Keratinocyte (primary cell): ENCODE results near the gene CRIM1.

Experiments used
- CTCF ChIP-seq, 3 experiments: IDR thresholded peaks in 1 of 3; conservative IDR thresholded peaks in 1 of 3; optimal IDR thresholded peaks in 1 of 3; 2 replicates in 2 of 3; 3 replicates in 1 of 3; pipeline versions ENCODE3 to v1.5.1; 2011; ENCODE audit warnings: low read length in 3 of 3, mild to moderate bottlenecking in 3 of 3, moderate library complexity in 2 of 3, control low read depth in 1 of 3, inconsistent platforms in 1 of 3; ENCODE audit not compliant: insufficient read depth in 2 of 3; ENCODE audit errors: extremely low read depth in 1 of 3
- EZH2 ChIP-seq: IDR thresholded peaks from one replicate; pipeline ENCODE4 v1.6.1; 2012; ENCODE audit warnings: inconsistent platforms, mild to moderate bottlenecking, low read length, moderate library complexity

DNA sequence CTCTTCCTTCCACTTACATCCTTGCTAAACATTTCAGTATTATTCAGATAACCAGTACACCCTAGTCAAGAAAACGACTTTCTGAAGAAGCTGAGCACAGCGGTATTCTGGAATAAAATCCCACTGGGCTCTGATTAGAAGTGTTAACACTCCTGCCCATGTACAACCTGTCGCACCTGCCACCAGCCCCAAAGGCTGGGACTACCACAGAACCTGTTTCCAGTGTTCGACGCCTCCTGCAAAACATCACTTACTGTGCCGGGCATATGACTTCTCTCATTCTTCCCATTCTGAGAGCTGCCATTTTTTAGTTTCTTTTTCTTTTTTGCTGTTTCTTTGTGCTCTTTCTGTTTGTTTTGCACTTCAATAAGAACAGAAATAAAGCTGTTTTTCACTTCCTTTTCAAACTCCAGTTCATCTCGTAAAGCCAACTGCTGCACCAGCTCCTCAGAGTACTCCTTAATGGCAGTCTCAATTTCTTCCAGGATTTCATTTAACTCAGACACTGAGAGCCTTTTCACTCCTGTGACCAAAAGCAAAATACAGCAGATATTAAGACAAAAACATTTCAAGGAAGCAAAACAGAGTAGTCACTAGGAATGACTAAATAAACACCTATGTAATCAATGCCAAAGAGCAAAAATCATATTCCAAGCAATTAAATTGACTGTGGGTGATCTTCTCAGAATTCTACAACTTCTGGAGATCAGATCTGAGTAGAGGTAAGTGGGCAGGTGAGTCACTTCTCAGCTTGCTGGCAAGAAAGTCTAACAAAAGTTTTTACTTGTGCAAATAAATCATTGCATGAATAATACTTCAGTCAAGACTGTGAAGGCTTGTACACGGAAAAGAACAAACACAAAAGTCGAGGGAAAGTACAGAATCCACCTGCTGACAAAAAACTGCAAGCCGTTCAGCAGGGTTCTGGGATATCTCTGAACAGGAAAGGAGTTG is 223.0 kb downstream of the CRIM1 start:
- TF ChIP-seq CTCF (optimal IDR thresholded peaks at IDR 0.05 in 1 of 3, IDR thresholded peaks at IDR 0.05 in 1 of 3, conservative IDR thresholded peaks at IDR 0.05 in 1 of 3; ENCODE audit: extremely low read depth in 1 of 3, insufficient read depth in 2 of 3, low read length in 3 of 3) (no peak), EZH2 (no peak)
